AG08395 (cell line): ENCODE data around the gene BBS9.
"Not testable (repeated sequence)": the region's sequence is repeated elsewhere in the genome, so short reads cannot be mapped to it uniquely, and the experiment has no call there.

ENCODE experiments used
- DNase-seq: peaks from one replicate; pipeline ENCODE4 v3.0.0; 2012; ENCODE audit warnings: mixed read lengths, low spot score

Gene BBS9

DNA sequence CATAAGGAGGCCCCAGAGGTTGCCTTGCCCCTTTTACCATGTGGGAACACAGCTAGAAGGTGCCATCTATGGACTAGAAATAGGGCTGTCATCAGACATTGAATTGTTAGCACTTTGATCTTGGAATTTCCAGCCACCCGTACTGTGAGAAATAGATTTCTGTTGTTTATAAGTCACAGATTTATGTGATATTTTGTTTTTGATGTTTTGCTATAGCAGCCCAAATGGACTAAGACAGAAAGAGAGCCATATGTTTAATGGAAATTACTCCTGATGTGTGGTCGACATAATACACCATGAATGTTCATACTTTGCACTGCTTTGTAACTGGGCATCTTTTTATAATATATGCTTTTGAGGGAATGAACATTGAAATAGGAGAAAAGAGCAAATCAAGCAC is 302.2 kb downstream of the BBS9 start:
- DNase-seq, result no peak

DNA sequence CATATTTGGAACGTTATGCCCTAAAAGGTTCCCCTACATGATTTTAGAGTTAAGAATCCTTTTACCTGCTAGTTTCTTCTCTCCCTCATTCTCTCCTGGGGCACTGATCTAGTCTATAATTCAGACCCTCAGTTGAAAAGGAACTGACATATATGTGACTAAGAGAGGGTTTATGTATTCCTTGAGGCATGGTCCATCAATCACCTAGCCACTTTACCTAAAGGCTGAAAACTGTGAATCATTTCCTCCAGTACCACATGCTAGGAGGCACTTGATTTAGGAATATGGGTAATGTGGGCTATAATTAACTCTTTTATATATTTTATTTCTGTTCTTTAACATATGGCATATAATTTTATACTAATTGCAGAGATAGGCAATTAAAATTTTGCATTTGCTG is 303.5 kb downstream of the BBS9 start:
- no peak for DNase-seq

GRCh38 chr7:33433357-33433756 is 304.0 kb downstream of the BBS9 start:
- DNase-seq, result no peak

GRCh38 chr7:33444511-33444910 is 315.1 kb downstream of the BBS9 start:
- DNase-seq, result no peak

DNA sequence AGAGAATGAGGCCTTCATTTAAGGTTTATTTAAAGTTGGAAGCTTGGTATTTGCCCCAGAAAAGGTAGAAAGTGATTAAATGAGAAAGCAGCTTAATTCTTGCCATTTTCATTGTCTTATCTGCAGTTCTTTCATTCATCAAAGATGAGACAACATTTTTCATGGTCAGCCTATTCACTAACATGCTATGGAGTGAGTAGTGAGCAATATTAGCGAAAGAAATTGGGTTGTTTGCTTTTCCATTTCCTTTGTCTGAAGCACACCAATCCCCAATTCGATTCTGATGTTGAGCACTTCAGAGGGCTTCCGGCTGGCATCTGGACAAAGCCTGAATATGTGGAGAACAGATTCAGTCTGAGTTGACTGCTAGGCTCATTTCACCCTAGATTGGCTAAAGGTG is 317.2 kb downstream of the BBS9 start:
- no peak for DNase-seq

DNA sequence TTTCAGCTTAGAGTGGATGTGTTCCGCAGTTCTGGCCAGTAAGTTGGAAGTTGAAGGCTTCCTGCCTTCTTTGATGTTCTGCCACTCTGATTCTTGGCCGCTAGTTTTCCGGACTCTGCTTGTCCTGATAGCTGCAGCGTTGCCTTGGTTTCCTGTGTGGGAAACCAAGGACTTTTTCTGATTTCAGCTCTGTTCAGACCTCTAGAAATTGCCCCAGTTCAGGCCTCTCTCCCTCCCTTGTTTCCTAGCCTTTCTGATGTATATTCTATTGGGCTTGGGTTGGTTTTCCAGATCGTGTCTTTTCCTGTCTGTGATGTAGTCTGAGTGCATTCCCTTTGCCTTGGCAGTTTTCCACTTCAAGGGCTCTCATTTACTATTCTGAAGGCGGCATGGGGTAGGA is 318.7 kb downstream of the BBS9 start:
- DNase-seq, result no peak

- DNase-seq, result no peak
Measured at GRCh38 chr7:33449847-33450246, 320.5 kb downstream of the BBS9 start.

GRCh38 chr7:33452805-33453502 is 323.6 kb downstream of the BBS9 start:
- DNase-seq, result no peak

DNA sequence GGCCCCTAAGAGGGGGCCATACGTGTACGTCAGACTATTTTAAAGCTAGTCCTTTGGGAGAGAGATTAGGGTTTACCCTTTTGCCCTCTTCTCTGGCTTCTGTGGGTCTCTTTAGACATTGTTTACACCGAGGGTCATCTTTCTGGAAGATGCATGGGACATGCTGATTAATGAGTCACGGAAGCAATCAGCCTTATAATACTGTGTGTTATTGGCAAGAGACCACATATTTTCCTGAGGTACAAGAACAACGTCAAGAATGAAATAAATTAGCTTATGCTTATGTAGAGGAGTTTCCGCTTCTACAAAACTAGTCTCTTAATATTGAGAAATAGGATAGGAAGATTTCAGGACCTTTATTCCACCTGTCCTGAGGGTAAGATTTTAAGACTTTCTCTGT is 327.7 kb downstream of the BBS9 start:
- no peak for DNase-seq

- no peak for DNase-seq
Measured at GRCh38 chr7:33458581-33458980, 329.2 kb downstream of the BBS9 start.

DNA sequence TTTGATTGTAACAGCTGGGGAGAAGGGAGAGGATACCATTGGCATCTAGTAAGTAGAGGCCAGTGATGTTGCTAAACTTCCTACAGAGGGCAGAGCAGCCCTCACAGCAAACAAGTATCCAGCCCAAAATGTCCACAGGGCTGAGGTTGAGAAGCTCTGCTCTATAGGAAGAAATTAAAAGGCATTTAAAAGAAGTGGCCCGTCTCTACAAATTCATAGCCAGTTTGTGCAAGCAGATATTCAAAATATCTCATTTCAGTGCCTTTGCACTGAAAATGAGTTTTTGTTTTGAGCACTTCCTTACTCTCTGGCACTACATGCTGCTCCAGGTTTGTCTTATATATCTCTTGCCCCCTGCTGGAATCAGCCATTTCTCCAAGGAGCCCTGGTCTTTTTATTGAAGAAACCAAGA is 330.0 kb downstream of the BBS9 start:
- DNase-seq, result peak; percentile 48

DNA sequence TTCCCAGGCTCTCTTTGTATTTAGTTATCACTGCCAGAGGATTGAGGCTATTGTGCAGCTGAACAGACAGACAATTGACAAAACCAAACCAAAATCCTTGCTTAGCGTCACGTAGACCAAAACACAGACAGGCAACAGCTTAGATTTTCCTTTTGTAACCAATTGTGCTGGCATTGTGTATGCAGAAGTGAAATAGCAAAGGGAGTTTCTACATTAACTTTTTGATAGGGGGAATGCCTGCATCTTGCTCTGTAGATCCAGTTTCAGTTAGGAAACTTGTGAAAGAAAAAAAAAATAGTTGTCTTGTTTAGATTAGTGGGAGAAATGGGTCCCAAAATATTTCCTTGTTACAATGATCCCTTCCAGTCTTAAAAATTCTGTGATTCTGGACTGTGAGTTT is 333.8 kb downstream of the BBS9 start:
- no peak for DNase-seq

- DNase-seq, result no peak
Measured at GRCh38 chr7:33466203-33466602, 336.8 kb downstream of the BBS9 start.

DNA sequence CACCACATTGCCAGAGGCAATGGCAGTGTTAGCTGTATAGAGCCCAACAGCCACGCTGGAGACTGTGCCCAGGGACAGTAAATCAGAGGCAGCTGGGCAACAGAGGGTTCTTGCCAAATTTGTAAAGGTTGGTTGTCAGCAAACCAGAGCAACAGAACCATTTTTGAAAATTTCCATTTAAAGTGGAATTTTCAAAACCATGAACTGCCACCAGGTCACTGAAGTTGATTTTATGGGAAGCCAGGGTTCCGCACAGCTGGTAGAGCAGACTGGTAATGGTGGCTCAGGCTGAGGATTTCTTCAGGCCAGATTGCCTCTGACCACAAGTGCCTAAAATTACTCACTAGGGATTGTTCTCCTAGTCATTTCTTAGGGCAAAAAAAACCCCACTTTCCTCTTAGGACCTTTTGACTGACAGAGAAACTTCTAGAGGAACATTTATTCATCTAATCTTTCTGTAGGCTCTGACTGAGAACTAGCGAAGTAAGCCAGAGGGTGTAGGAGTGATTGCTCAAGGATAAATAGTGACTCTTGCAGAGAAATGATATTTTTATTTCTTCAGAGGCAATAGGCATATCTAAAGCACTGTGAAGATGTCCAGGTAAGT is 342.4 kb downstream of the BBS9 start:
- DNase-seq, result peak; percentile 3

GRCh38 chr7:33472348-33473025 is 343.1 kb downstream of the BBS9 start:
- no peak for DNase-seq

DNA sequence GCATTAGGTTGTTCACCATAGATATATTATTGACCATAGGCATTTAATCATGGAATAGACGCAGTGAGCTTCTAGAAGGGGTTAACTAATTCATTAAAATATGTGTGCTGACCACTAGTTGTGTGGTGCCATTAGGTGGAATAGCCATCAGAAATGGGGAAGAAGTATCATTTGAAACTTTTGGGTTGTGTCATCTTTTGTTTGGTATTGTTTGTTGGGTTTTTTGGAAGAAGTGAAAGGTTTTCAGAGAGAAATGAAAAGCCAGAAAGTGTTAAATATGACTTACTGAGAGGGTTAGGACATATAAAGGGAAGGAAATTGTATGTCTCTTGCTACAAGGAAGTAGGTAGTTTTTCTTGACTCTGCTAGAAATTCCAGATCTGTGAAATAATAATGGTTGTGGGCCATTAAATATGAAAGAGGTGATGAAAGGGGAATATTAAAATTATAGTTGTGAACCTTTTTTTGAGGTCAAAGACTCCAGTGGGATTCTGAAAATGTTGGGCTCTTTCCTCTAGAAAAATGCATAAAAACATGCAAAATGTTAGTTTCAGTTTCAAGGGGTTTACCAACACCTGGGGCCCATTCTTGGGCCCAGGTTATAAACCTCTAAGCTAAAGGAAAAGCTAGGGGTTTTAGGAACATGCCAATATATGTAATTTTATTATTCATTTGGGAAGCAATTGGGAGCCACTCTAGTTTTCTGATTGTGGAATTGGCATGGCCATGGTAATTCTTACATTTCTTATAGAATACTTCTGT is 348.5 kb downstream of the BBS9 start:
- DNase-seq, result no peak

GRCh38 chr7:33484476-33484875 is 355.1 kb downstream of the BBS9 start:
- DNase-seq, result not testable (repeated sequence)

DNA sequence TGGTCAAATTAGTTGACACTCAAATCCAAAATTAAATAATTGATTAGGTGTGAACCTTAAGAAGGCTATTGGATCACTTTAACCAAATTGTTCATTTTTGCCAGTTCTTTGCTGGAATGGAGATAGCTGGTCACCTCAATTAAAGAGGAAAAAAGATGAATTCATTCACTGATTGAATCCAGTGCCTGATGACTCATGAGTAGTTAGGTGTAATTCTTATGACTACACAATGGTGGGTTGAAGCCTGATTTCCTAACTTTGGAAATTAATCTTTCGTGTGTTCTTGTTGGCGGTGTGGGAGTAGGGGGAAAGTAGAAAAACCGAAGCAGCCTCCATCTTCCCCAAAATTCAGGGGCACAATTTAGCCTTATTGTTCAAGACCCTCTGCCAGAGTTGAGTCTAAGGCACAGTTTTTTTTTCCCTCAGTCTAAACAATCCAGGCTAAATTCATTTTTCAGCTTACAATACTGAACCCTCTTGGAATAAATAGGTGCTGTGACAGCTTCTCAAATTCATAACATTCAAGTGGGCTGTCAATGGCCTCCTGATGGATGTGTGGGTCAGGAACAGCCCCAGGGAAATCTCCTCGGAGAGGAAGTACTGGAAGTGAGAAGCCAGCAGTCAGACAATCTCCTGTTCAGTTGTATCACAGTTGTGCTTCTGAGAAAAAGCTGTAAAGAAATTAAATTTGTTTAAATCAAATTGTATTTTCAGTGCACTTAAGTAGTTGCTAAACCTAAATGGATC is 356.6 kb downstream of the BBS9 start:
- DNase-seq, result peak; percentile 19

- DNase-seq, result no peak
Measured at GRCh38 chr7:33486633-33487032, 357.3 kb downstream of the BBS9 start.

DNA sequence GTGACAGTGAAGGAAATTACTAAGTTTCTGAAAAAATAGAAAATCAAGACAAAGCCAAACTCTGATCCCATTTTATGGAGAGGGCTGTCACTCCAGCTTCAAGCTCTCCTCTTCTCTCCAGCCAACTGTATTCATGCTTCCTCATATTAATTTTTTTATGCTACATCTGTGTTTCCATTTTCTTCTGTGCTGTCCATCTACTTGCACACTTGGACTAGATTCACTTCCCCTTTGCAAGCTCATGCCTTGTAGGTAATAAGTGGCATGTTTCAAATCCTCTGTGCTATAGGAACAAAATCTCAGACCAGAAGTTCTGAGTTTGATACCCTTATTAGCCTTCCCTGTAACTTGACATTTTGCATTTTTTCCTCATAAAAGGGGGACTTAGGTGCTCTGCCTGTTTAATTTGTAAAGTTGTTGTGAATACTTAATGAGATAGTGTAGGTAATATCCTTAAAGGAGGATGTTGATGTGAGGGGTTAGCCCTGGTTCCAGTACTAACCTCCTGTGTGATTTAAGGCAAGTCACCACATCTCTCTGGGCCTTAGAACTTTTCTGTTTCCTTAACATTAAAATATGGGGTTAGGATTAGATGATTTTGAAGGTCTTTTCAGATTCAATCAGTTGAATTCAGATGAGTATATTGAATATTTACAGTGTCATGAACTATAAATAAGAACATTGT is 358.8 kb downstream of the BBS9 start:
- no peak for DNase-seq

DNA sequence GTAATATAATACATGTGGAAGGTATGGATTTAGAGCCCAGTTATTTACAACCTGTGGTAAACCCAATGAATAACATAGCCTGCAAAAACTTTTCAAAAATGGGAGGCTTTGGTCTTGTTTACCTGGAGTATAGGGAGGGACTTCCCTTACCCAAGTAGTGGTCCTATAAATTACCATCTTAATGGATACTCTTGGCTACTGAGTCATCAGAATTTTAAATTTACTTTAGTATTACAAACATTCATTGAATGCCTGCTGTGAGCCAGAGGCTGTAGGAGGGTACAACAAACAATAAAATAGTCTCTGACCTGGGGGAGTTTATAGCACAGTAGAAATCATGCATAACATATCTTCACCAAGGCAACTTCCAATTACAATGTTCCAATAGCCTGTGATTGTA is 365.1 kb downstream of the BBS9 start:
- DNase-seq, result no peak
